PC-9 (cell line): ENCODE results near the gene COL25A1.

Source experiments
- EZH2 ChIP-seq: fragments of 200-600 bp; sonication (generic); IDR thresholded peaks from 2 replicates; pipeline ENCODE4 v1.8.0; 2017; ENCODE audit warnings: antibody characterized with exemption, low read depth
- TF ChIP-seq, protein P1 (sequence below): fragments of 200-600 bp; sonication (generic); conservative IDR thresholded peaks from 2 replicates; pipeline ENCODE4 v1.6.1; 2017; ENCODE audit warnings: mixed run types, antibody characterized with exemption, mild to moderate bottlenecking, moderate library complexity

DNA sequence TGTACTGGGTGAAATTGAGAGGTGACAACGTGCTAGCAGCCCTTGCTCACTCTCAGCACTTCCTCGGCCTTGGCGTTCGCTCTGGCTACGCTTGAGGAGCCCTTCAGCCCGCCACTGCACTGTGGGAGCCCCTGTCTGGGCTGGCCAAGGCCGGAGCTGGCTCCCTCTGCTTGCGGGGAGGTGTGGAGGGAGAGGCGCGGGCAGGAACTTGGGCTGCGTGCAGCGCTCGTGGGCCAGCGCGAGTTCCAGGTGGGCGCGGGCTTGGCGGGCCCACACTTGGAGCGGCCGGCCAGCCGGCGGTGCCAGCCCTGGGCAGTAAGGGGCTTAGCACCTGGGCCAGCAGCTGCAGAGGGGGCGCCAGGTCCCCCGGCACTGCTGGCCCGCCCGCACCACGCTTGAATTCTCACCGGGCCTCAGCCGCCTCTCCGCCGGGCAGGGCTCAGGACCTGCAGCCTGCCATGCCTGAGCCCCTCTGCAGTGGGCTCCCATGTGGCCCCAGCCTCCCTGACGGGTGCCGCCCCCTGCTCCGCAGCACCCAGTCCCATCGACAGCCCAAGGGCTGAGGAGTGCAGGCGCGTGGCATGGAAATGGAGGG is 290.1 kb downstream of the COL25A1 start:
- TF ChIP-seq, protein P1, sequence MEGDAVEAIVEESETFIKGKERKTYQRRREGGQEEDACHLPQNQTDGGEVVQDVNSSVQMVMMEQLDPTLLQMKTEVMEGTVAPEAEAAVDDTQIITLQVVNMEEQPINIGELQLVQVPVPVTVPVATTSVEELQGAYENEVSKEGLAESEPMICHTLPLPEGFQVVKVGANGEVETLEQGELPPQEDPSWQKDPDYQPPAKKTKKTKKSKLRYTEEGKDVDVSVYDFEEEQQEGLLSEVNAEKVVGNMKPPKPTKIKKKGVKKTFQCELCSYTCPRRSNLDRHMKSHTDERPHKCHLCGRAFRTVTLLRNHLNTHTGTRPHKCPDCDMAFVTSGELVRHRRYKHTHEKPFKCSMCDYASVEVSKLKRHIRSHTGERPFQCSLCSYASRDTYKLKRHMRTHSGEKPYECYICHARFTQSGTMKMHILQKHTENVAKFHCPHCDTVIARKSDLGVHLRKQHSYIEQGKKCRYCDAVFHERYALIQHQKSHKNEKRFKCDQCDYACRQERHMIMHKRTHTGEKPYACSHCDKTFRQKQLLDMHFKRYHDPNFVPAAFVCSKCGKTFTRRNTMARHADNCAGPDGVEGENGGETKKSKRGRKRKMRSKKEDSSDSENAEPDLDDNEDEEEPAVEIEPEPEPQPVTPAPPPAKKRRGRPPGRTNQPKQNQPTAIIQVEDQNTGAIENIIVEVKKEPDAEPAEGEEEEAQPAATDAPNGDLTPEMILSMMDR, result no peak
- TF ChIP-seq EZH2, result no peak
